CD4-positive, alpha-beta T cell (primary cell): ENCODE measurements around the gene RPL12. TPM values are rescaled to one million over a fixed set of nuclear protein-coding genes. Genes with fewer than 3 reads are reported as not detected.
A peak's percentile ranks its signal among the peaks of the same experiment; 100 is the strongest.

Experiments
- ATAC-seq: fragments of 200-7000 bp; cut with Tn5 transposase; one replicate; pipeline ENCODE4 v1.10.0; 2022; ENCODE audit warnings: mild to moderate bottlenecking; ENCODE audit not compliant: poor library complexity
- CTCF ChIA-PET: fragments of 350-600 bp; sonication (Branson Sonifier 250); formaldehyde crosslinking; loops from one replicate; lab custom pipeline; 2021; ENCODE audit warnings: antibody characterized with exemption, inconsistent platforms; lab: Charles Lee
- POLR2A ChIA-PET: fragments of 350-600 bp; sonication (Branson Sonifier 250); formaldehyde crosslinking; loops from one replicate; lab custom pipeline; 2021; ENCODE audit warnings: antibody characterized with exemption, inconsistent platforms; lab: Charles Lee
- DNase-seq, 14 experiments: peaks; one replicate each; pipeline ENCODE4 v3.0.0-alpha.2; 2013 to 2020; ENCODE audit warnings: mixed read lengths in 2 of 14
- H3K27ac ChIP-seq, 2 donors: one replicate each; pipeline versions ENCODE4 v1.5.1 to v1.7.0; 2013; ENCODE audit warnings: low read length in 2 of 2, low read depth in 1 of 2, mild to moderate bottlenecking in 1 of 2
- H3K27me3 ChIP-seq, 2 experiments: 1 replicate in 1 of 2; 2 replicates in 1 of 2; pipeline versions ENCODE4 v1.6.1 to v1.7.0; 2013; ENCODE audit warnings: low read length in 2 of 2, control low read depth in 1 of 2, mild to moderate bottlenecking in 1 of 2, moderate library complexity in 1 of 2; ENCODE audit not compliant: insufficient read depth in 2 of 2, control insufficient read depth in 1 of 2
- H3K36me3 ChIP-seq: one replicate; pipeline ENCODE4 v1.6.1; 2013; ENCODE audit warnings: low read length, control low read depth; ENCODE audit not compliant: insufficient read depth
- H3K4me1 ChIP-seq: one replicate; pipeline ENCODE4 v1.6.1; 2013; ENCODE audit warnings: low read length, control low read depth; ENCODE audit not compliant: insufficient read depth
- H3K4me3 ChIP-seq: one replicate; pipeline ENCODE4 v1.5.1; 2013; ENCODE audit warnings: mild to moderate bottlenecking, low read length, moderate library complexity
- H3K9me3 ChIP-seq, 2 experiments: 1 replicate in 1 of 2; 2 replicates in 1 of 2; pipeline versions ENCODE4 v1.6.1 to v1.7.0; 2013; ENCODE audit warnings: low read length in 2 of 2, mild to moderate bottlenecking in 2 of 2, control low read depth in 1 of 2, moderate library complexity in 1 of 2; ENCODE audit not compliant: control insufficient read depth in 1 of 2, insufficient read depth in 1 of 2
- H3K27ac Mint-ChIP-seq: one replicate; pipeline ENCODE4 v1.8.0; 2020; ENCODE audit warnings: mixed read lengths
- H3K27me3 Mint-ChIP-seq: one replicate; pipeline ENCODE4 v1.8.0; 2021; ENCODE audit warnings: mixed read lengths
- H3K36me3 Mint-ChIP-seq: one replicate; pipeline ENCODE4 v1.8.0; 2021; ENCODE audit warnings: low read depth, mixed read lengths
- H3K4me1 Mint-ChIP-seq: one replicate; pipeline ENCODE4 v1.8.0; 2021; ENCODE audit warnings: low read depth, mixed read lengths
- H3K4me3 Mint-ChIP-seq: one replicate; pipeline ENCODE4 v1.8.0; 2020; ENCODE audit warnings: mild to moderate bottlenecking, mixed read lengths
- H3K9me3 Mint-ChIP-seq: one replicate; pipeline ENCODE4 v1.8.0; 2020; ENCODE audit warnings: mixed read lengths
- CTCF ChIP-seq: fragments of 200-600 bp; IDR thresholded peaks from one replicate; pipeline ENCODE4 v1.8.0; 2022; ENCODE audit warnings: antibody characterized with exemption, mild to moderate bottlenecking
- intact Hi-C, 2 experiments: fragments of 100-400 bp; cut with DNase I in 1 of 2; cut with micrococcal nuclease in 1 of 2; formaldehyde crosslinking; loops; one replicate each; pipeline versions ENCODE4 v1.15.1 to v1.9.0; 2023 to 2025; cut with DNase I, micrococcal nuclease
- total RNA-seq, 174 experiments: library from RNA in 2 of 174; stranded (reverse) in 2 of 174; gene quantifications; one replicate each; pipeline ENCODE4 v1.2.3 and lab custom pipeline; 2021 to 2026

RPL12 gene
- total RNA-seq, 2 experiments from 2014 or later = 1,884 to 1,993 TPM

DNA sequence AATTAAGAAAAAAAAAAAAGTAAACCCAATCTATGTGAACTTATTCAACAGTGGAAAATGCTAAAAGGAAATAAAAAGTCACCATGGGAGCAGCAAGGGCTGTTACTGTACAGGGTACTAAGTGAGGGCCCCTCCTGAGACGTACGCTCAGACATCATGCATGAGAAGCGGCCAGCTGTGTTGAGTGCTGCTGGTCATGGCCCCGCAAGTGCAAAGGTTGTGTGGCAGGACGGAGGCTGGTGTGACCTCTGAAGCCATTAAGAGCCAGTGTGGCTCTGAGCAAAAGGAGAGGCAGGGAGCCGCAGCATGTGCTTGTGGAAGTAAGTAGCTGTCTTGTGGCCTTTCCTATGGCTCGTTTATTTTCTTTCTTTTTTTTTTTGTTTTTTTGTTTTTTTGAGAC lies 30.1 kb downstream of the RPL12 start:
- H3K36me3 Mint-ChIP-seq = peaks cover 18% of the 10 kb centered on the region
- H3K27me3 Mint-ChIP-seq = peaks cover 4% of the 10 kb centered on the region
- no peaks in the 10 kb centered on the region for H3K9me3 Mint-ChIP-seq
- no peak for DNase-seq
- POLR2A ChIA-PET = interaction anchor here (0.9 kb wide), 1 partner anchor 30 kb away, joined by 4 read pairs; the partner anchor contains the start of genes LRSAM1 and RPL12
- no peak for TF ChIP-seq CTCF
- no peak overlapping the region for H3K4me3 Mint-ChIP-seq
- Histone ChIP-seq H3K9me3 (no peaks in the 10 kb centered on the region), H3K4me1 (peaks cover 29% of the 10 kb centered on the region), H3K4me3 (no peak overlapping the region), H3K27ac (no peak overlapping the region), H3K36me3 (no peaks in the 10 kb centered on the region), H3K27me3 (no peaks in the 10 kb centered on the region)
- no peak overlapping the region for H3K27ac Mint-ChIP-seq
- no peak for ATAC-seq
- H3K4me1 Mint-ChIP-seq = peaks cover 36% of the 10 kb centered on the region
- intact Hi-C loops = loop anchor here in 1 of 2 experiments (5.0 to 10.0 kb wide), 2 partner anchors 179 to 506 kb away; partner anchors contain the start of gene RALGPS1
- CTCF ChIA-PET = interaction anchor here (0.6 kb wide), 1 partner anchor 11 kb away, joined by 3 read pairs; no protein-coding TSS in a partner anchor

DNA sequence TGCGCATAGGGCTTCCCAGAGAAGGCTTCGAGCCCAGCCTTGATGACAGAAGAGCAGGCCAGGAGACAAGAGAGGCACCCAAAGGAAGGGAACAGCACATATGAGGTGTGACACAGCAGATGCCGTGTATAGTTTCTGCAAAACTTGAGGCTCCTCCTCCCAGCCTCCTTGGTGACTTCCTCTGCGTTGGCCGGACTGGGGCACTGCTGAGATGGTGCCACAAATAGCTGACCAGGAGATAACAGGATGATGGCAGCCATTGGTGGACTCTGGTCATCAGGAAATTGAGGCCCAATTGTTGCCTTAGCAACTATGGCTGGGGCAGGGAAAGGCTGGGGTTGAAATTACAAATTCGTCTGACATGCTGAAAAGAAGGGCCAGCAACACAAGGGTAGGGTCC lies 31.9 kb downstream of the RPL12 start:
- CTCF ChIA-PET = no interaction called here

GRCh38 chr9:127418037-127418471 lies 33.2 kb downstream of the RPL12 start:
- no peak overlapping the region for H3K4me3 Mint-ChIP-seq

More for the DNA sequence above, 31.9 kb downstream of the RPL12 start:
- Mint-ChIP-seq H3K9me3 (no peaks in the 10 kb centered on the region), H3K27me3 (peaks cover 21% of the 10 kb centered on the region), H3K4me3 (no peak overlapping the region), H3K36me3 (peaks cover 8% of the 10 kb centered on the region), H3K4me1 (peaks cover 19% of the 10 kb centered on the region), H3K27ac (no peak overlapping the region)
- Histone ChIP-seq H3K4me3 (peak overlapping the region; percentile 29), H3K9me3 (no peaks in the 10 kb centered on the region), H3K27ac (no peak overlapping the region), H3K27me3 (peaks cover 5 to 16% of the 10 kb centered on the region in 2 experiments), H3K36me3 (no peaks in the 10 kb centered on the region), H3K4me1 (peaks cover 15% of the 10 kb centered on the region)
- no peak for TF ChIP-seq CTCF
- POLR2A ChIA-PET = interaction anchor here (1.6 kb wide), 1 partner anchor 31 kb away, joined by 3 read pairs; no protein-coding TSS in a partner anchor
- DNase-seq (no peak), ATAC-seq (no peak)
- intact Hi-C loops = no loop called here

More at GRCh38 chr9:127418037-127418471, 33.2 kb downstream of the RPL12 start:
- DNase-seq (peak in 11 of 14 experiments; percentile 27 to 72 (median 44)), ATAC-seq (peak; percentile 76)
- POLR2A ChIA-PET = interaction anchor here (0.6 to 1.6 kb wide), 2 partner anchors 10 to 32 kb away, joined by 3 read pairs; no protein-coding TSS in a partner anchor
- CTCF ChIA-PET = interaction anchor here (0.6 to 0.7 kb wide), 2 partner anchors 19 to 203 kb away, joined by 3 to 5 read pairs; no protein-coding TSS in a partner anchor
- H3K27me3 ChIP-seq = peaks cover 5 to 20% of the 10 kb centered on the region in 2 experiments
- Mint-ChIP-seq H3K36me3 (no peaks in the 10 kb centered on the region), H3K27me3 (peaks cover 31% of the 10 kb centered on the region), H3K27ac (no peak overlapping the region), H3K4me1 (peaks cover 6% of the 10 kb centered on the region), H3K9me3 (no peaks in the 10 kb centered on the region)
- no peak overlapping the region for H3K4me3 ChIP-seq
- H3K27ac ChIP-seq = no peak overlapping the region
- peaks cover 10% of the 10 kb centered on the region for H3K4me1 ChIP-seq
- no peaks in the 10 kb centered on the region for H3K9me3 ChIP-seq
- TF ChIP-seq CTCF = peak; percentile 42
- intact Hi-C loops = no loop called here
- no peaks in the 10 kb centered on the region for H3K36me3 ChIP-seq
